Omental fat pad (tissue), 4 donors: ENCODE results near the gene SULF2. TPM values are rescaled to one million over a fixed set of nuclear protein-coding genes. Genes with fewer than 3 reads are reported as not detected.
A peak's percentile ranks its signal among the peaks of the same experiment; 100 is the strongest.

Experiments used
- ATAC-seq: fragments of 150-250 bp; one replicate; pipeline ENCODE4 v1.9.1; 2016; ENCODE audit warnings: mild to moderate bottlenecking, moderate library complexity; ENCODE audit not compliant: low FRiP score
- DNase-seq: peaks from one replicate; pipeline ENCODE4 v3.0.0-alpha.2; 2019; ENCODE audit warnings: low spot score
- CTCF ChIP-seq, 3 donors: fragments of 450-650 bp; IDR thresholded peaks; one replicate each; pipeline ENCODE4 v1.5.1; 2016 to 2017; ENCODE audit warnings: antibody characterized with exemption in 3 of 3, mild to moderate bottlenecking in 3 of 3, moderate library complexity in 2 of 3
- total RNA-seq, 4 donors: library from RNA; depleted of rRNA; stranded (reverse); fragments of >200 nt; gene quantifications; one replicate each; pipeline ENCODE4 v1.1.0, GENCODE V29; 2016

SULF2 gene
- total RNA-seq, 4 donors from 2014 or later, result 51.8 to 100 (median 68.1) TPM

GRCh38 chr20:47663354-47664067 is 121.8 kb downstream of the SULF2 start:
- DNase-seq (peak; percentile 74), ATAC-seq (peak; percentile 60)
- peak in 1 of 3 donors; percentile 56 for TF ChIP-seq CTCF (IDR thresholded peaks at IDR 0.05)

GRCh38 chr20:47662483-47663353 is 122.6 kb downstream of the SULF2 start:
- no peak for ATAC-seq
- TF ChIP-seq CTCF (IDR thresholded peaks at IDR 0.05), result no peak
- no peak for DNase-seq

GRCh38 chr20:47661714-47662113 is 123.6 kb downstream of the SULF2 start:
- ATAC-seq, result no peak
- TF ChIP-seq CTCF (IDR thresholded peaks at IDR 0.05), result no peak
- DNase-seq, result no peak

GRCh38 chr20:47660983-47661700 is 124.1 kb downstream of the SULF2 start:
- ATAC-seq (no peak), DNase-seq (no peak)
- no peak for TF ChIP-seq CTCF (IDR thresholded peaks at IDR 0.05)

- ATAC-seq (no peak), DNase-seq (no peak)
- no peak for TF ChIP-seq CTCF (IDR thresholded peaks at IDR 0.05)
Observed at GRCh38 chr20:47660602-47660905, 124.7 kb downstream of the SULF2 start.

- no peak for TF ChIP-seq CTCF (IDR thresholded peaks at IDR 0.05)
- DNase-seq, result no peak
- ATAC-seq, result no peak
Observed at GRCh38 chr20:47659904-47660601, 125.2 kb downstream of the SULF2 start.
